Activated CD8-positive, alpha-beta T cell treated with anti-CD3 and anti-CD28 coated beads for 36 hours (primary cell): ENCODE measurements around the gene ACE. TPM values are rescaled to one million over a fixed set of nuclear protein-coding genes. Genes with fewer than 3 reads are reported as not detected.

Source experiments
- ATAC-seq: fragments of 200-7000 bp; cut with Tn5 transposase; one replicate; pipeline ENCODE4 v1.10.0; 2021; ENCODE audit warnings: mild to moderate bottlenecking, moderate library complexity
- CTCF ChIA-PET: fragments of 350-600 bp; sonication (Branson Sonifier 250); formaldehyde crosslinking; loops from one replicate; lab custom pipeline; 2021; ENCODE audit warnings: antibody characterized with exemption; lab: Charles Lee
- POLR2A ChIA-PET: fragments of 350-600 bp; sonication (Branson Sonifier 250); formaldehyde crosslinking; loops from one replicate; lab custom pipeline; 2021; ENCODE audit warnings: antibody characterized with exemption; lab: Charles Lee
- DNase-seq: peaks from one replicate; pipeline ENCODE4 v3.0.0-alpha.2; 2020
- H3K27ac Mint-ChIP-seq: one replicate; pipeline ENCODE4 v1.8.0; 2021; ENCODE audit warnings: mild to moderate bottlenecking, mixed read lengths
- H3K27me3 Mint-ChIP-seq: one replicate; pipeline ENCODE4 v1.8.0; 2021; ENCODE audit warnings: mixed read lengths
- H3K36me3 Mint-ChIP-seq: one replicate; pipeline ENCODE4 v1.8.0; 2021; ENCODE audit warnings: low read depth, mixed read lengths
- H3K4me1 Mint-ChIP-seq: one replicate; pipeline ENCODE4 v1.8.0; 2021; ENCODE audit warnings: low read depth, mixed read lengths
- H3K4me3 Mint-ChIP-seq: one replicate; pipeline ENCODE4 v1.8.0; 2021; ENCODE audit warnings: mild to moderate bottlenecking, moderate library complexity, mixed read lengths
- H3K9me3 Mint-ChIP-seq: one replicate; pipeline ENCODE4 v1.8.0; 2021; ENCODE audit warnings: mixed read lengths
- CTCF ChIP-seq: fragments of 200-600 bp; IDR thresholded peaks from one replicate; pipeline ENCODE4 v1.8.0; 2022; ENCODE audit warnings: antibody characterized with exemption, mild to moderate bottlenecking
- intact Hi-C: fragments of 100-400 bp; cut with micrococcal nuclease; formaldehyde crosslinking; loops from one replicate; pipeline ENCODE4 v1.10.0; 2022
- total RNA-seq, 2 experiments: library from RNA; stranded (reverse); gene quantifications; one replicate each; pipeline ENCODE4 v1.2.3, GENCODE V29; 2021

Gene ACE
- total RNA-seq, 2 experiments from 2014 or later, result 0.36 to 0.51 TPM

- ChIA-PET POLR2A (interaction anchor here (0.8 to 1.7 kb wide), 2 partner anchors 33 to 60 kb away, joined by 3 to 5 read pairs; partner anchors contain the start of gene CYB561), CTCF (interaction anchor here (0.6 to 8.0 kb wide), 26 partner anchors 9 to 202 kb away, joined by 3 to 231 read pairs (median 5); partner anchors contain the start of gene DCAF7)
- H3K36me3 Mint-ChIP-seq, result no peaks in the 10 kb centered on the region
- H3K27me3 Mint-ChIP-seq, result peaks cover 26% of the 10 kb centered on the region
- TF ChIP-seq CTCF, result no peak
- H3K9me3 Mint-ChIP-seq, result no peaks in the 10 kb centered on the region
- H3K4me1 Mint-ChIP-seq, result peaks cover 10% of the 10 kb centered on the region
- H3K4me3 Mint-ChIP-seq, result no peak overlapping the region
- H3K27ac Mint-ChIP-seq, result no peak overlapping the region
- DNase-seq, result no peak
- intact Hi-C loops, result loop anchor here (2.0 kb wide), 1 partner anchor 55 kb away; no protein-coding TSS in a partner anchor
- ATAC-seq, result no peak
Observed at GRCh38 chr17:63479495-63480184, 2.8 kb downstream of the ACE start.

- no peaks in the 10 kb centered on the region for H3K9me3 Mint-ChIP-seq
- ATAC-seq (no peak), DNase-seq (no peak)
- POLR2A ChIA-PET, result no interaction called here
- TF ChIP-seq CTCF, result no peak
- peaks cover 10% of the 10 kb centered on the region for H3K4me1 Mint-ChIP-seq
- intact Hi-C loops, result no loop called here
- no peak overlapping the region for H3K4me3 Mint-ChIP-seq
- H3K36me3 Mint-ChIP-seq, result no peaks in the 10 kb centered on the region
- CTCF ChIA-PET, result interaction anchor here (1.4 to 8.0 kb wide), 9 partner anchors 8 to 132 kb away, joined by 4 to 231 read pairs (median 19); no protein-coding TSS in a partner anchor
- no peak overlapping the region for H3K27ac Mint-ChIP-seq
- peaks cover 23% of the 10 kb centered on the region for H3K27me3 Mint-ChIP-seq
Observed at GRCh38 chr17:63480192-63480784, 3.4 kb downstream of the ACE start.

GRCh38 chr17:63480826-63481487 is 4.1 kb downstream of the ACE start:
- no peaks in the 10 kb centered on the region for H3K9me3 Mint-ChIP-seq
- DNase-seq (no peak), ATAC-seq (no peak)
- peaks cover 17% of the 10 kb centered on the region for H3K27me3 Mint-ChIP-seq
- peaks cover 10% of the 10 kb centered on the region for H3K4me1 Mint-ChIP-seq
- no peak overlapping the region for H3K4me3 Mint-ChIP-seq
- TF ChIP-seq CTCF, result no peak
- ChIA-PET POLR2A (no interaction called here), CTCF (interaction anchor here (3.7 to 8.0 kb wide), 4 partner anchors 32 to 131 kb away, joined by 17 to 231 read pairs (median 30); no protein-coding TSS in a partner anchor)
- no peaks in the 10 kb centered on the region for H3K36me3 Mint-ChIP-seq
- no peak overlapping the region for H3K27ac Mint-ChIP-seq
- intact Hi-C loops, result no loop called here

GRCh38 chr17:63481488-63481870 is 4.6 kb downstream of the ACE start:
- intact Hi-C loops, result no loop called here
- no peak for TF ChIP-seq CTCF
- Mint-ChIP-seq H3K27ac (no peak overlapping the region), H3K4me3 (no peak overlapping the region), H3K27me3 (peaks cover 14% of the 10 kb centered on the region), H3K4me1 (peaks cover 10% of the 10 kb centered on the region), H3K9me3 (no peaks in the 10 kb centered on the region), H3K36me3 (no peaks in the 10 kb centered on the region)
- DNase-seq (no peak), ATAC-seq (no peak)
- ChIA-PET CTCF (interaction anchor here (3.7 to 8.0 kb wide), 3 partner anchors 33 to 131 kb away, joined by 17 to 231 read pairs (median 33); no protein-coding TSS in a partner anchor), POLR2A (no interaction called here)
